ENCODE results near the gene HIBADH.
"Not testable (repeated sequence)": the region's sequence is repeated elsewhere in the genome, so short reads cannot be mapped to it uniquely, and the experiment has no call there.

The HIBADH gene

DNA sequence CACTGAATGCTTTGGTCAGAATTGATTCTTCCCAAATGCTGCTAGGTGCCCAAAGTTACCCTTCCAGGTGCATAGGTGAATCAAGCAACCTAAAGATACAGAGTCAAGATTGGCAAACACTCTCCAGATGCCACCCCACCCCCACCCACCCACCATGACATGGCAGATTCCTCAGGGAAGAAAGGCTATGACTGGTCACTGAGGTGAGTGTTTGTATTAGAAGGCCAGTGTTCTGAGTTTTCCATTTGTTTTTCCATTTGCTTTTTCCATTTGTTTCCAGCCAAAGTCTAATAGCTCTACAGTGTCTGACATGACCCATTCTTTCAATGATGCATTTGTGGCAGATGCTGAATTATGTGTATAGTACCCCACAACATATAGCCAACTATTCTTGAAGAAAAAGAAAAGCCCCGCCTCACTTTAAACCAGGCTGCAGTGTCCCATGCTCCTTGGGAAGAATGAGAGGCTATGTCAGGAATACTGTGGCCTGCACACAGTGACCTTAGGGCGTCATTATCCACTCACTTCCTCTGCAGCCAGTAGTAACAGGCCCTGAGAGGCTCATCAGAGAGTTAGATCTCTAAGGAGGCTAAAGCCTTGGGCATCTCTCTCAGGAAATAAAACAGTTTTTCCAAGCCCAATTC is 16.1 kb upstream of the HIBADH start:
- DNase-seq: no peak

DNA sequence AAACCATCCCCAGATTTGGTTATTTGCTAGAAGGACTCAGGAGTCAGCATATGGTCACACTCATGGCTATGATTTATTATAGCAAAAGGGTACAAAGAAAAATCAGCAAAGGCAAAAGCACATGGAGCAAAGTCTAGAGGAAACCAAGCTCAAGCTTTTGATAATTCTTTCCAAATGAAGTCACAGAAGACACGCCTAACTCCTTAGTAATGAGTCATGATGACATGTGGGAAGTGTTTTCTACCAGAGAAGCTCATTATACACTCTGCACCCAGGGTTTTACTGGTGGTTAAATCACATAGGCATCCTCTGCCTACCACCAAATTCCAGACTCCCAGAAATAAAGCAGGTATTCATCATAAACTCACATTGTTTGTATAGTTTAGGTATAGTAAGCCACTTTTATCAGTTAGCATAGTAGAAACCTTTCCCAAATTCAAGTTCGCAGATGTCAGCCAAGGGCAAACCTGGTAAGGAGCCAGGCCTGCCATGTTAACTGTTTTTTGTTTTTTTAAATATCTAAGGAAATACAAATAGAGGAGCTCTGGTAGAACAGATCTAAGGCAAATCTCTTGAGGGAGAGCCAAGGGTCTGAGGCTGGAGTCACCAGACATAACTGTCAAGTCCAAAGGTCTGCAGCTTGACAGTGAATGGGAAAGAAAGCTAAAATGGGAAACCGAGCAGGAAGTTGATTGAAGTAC is 15.4 kb upstream of the HIBADH start:
- DNase-seq: no peak

DNA sequence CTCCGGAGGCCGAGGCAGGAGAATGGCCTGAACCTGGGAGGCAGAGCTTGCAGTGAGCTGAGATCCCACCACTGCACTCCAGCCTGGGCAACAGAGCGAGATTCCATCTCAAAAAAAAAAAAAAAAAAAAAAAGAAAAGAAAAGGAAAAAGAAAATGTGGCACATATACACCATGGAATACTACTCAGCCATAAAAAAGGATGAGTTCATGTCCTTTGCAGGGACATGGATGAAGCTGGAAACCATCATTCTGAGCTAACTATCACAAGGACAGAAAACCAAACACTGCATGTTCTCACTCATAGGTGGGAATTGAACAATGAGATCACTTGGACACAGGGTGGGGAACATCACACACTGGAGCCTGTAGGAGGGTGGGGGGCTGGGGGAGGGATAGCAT is 11.4 kb upstream of the HIBADH start:
- not testable (repeated sequence) for DNase-seq

DNA sequence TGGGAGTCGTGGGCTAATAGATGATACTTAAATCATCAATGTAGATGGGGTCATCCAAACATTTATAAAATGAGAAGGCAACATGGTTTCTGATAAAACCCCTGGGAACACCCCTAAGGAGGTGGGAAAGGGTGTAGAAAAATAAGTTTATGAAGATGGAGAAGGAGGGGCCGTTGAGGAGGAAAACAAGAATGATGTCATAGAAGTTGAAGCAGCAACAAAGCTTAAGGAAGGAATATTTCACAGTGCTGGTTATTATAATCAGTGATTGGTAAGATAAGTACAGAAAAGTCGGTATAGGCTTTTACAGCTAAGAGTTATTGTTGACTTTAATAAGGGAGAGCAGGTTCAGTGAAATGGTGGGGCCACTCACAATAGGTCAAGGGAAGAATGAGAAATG is 9.0 kb upstream of the HIBADH start:
- no peak for DNase-seq

DNA sequence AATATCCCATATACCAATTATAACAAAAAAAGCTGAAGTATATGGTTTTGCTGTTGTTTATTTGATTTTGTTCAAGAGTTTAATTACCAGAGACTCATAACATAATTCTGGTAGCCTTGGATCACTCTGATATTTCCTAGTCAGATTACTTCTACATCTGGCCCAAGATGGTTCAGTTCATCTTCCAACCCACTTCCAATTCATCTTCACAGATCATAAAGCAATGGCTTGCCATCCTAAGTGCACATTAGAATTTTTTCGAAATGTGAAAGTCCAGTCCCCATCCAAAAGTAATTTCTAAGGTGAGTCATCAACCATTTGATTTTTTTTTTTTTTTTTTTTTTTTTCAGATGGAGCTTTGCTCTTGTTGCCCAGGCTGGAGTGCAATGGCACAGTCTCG is 8.0 kb upstream of the HIBADH start:
- DNase-seq: no peak

DNA sequence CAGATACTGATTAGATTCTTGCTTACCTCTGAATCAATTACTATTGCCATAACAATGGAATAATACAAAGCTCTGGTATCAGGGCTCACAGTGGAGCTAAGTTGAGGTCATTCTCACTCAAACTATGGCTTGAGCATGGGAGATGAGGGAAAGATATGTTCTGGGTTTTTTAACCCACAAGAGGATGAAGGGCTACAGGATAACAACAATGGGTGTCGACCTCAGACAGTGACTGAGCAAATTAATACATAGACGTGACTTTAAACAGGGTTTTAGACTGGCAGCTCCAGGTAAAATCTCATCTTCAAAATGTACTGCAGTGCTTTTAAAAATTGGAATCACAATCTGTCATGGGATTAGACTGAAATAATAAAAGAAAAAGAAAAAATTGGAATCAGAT is 7.5 kb upstream of the HIBADH start:
- DNase-seq: no peak

DNA sequence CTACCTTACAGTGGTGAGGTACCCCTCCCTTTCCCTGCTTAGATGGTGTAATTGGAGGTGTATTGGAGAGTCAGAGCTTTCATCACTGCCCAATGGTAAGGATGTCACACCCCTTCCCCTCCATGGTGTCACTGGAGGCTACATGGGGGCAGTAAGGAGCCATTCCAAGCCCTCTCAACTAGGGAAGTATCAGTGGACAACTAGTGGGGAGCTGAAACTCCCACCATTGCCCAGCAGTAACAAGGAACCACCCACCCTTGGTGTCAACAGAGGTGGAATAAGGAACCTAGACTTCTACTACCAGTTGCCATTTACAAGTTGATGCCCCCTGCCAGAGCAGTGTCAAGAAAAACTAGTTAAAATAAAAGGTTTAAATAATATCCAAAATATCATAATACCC is 2.8 kb upstream of the HIBADH start:
- DNase-seq: no peak

DNA sequence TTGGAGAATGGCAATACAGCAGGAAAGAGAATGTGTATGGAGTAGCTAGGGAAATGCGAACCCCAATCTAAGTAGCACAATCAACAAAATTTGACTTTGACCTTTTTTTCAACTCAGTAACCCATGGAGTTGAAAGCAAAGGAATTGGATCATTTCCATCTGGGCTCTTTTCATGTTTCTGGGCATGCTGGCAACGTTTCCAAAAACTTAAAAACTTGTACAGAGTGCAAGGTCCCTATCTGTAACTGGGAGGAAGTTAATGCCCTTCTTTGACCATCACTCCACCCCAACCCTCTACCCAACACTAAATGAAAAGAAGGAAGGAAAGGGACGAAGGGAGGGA is 1.3 kb upstream of the HIBADH start:
- DNase-seq: no peak

DNA sequence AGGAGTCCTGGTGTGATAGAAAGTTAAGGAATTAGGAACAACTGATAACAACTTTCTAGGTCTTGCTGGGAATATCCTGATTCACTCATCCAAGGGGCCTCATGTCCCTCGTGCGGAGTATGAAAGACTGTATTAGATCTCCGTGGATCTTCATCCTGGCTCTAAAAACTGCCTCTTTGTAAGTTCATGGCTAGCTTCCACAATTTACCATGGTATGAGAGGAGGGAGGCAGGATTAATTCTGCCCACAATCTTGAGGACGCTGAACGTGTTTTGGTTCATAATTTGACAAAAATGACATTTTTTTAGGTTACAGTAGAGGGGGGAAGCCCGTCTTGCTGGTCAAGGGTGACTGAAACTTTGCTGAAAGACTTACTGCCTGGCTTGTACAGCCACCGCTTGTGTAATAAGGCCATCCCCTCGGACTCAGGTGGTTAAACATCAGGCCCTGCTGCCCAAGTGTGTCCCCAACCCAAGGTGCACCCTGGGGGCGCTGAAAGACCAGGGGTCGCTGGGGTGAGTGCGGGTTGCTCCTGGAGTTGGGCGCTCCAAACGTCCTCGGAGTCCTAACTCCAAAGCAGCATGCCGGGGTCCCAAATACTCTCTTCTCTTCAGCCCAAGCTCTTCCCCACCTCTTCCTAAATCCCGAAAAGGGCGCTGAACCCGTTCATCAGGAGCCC is 733 bp downstream of the HIBADH start:
- DNase-seq: peak; percentile 9

DNA sequence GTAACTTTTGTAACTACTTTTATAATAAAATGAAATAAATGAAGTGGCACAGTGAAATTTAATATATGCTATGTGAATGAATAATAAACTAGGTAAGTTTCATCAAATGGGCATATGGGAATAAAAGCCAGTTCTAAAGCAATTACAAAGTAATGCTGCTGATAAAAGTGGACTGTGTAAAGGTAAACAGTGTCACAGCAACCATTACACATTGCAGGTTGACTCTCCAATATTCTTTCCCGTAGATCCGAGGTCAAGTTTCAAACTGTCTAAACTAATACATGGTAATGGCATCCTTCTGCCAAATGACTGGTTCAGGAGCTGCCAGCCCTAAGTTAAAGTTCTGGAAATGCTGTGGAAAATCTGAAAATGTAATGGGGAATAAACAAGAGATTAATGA is 6.0 kb downstream of the HIBADH start:
- no peak for DNase-seq

DNA sequence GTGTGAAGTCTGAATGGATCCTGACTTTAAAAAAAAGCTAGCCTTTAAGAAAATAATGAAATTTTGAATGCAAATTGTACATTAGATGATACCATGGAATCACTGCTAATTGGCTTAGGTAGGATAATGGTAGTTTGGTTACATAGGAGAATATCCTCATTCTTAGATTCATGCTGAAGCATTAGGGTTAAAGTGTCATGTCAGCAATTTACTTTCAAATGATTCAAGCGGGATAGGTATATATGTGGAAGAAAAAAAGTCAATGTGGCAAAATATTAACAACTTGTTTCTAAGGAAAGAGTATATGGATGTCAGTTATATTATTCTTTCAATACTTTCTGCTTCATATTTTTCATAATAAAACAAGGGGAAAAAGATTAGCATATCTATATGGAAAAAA is 7.5 kb downstream of the HIBADH start:
- DNase-seq: no peak

DNA sequence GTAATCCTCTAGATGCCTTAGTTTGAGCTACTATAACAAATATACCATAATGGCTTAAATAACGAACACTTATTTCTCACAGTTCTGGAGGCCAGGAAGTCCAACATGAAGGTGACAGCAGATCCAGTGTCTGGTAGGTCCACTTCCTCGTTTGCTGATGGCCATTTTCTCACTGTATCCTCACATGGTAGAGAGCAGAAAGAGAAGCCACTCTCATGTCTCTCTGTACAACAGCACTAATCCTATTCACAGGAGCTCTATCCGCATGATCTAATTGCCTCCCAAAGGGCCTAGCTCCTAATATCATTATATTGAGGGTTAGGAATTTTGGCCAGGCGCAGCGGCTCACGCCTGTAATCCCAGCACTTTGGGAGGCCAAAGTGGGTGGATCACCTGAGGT is 10.2 kb downstream of the HIBADH start:
- no peak for DNase-seq

DNA sequence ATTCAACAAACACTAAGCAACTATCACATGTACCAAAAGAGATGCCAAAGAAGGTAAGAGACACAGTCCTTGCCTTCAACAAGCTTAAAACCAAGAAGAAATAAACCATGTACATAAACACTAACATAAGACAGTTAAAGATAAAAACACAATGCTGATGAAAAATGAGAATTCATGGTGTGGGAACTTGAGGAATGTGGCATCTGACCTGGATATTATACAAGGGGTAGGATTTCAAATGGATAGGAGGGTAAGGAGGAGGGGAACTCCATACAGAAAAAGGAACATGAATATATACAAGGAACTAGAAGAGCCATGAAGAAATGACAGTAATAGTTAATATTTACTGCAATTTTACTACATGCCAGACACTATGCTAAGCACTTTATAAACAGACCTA is 11.0 kb downstream of the HIBADH start:
- no peak for DNase-seq

DNA sequence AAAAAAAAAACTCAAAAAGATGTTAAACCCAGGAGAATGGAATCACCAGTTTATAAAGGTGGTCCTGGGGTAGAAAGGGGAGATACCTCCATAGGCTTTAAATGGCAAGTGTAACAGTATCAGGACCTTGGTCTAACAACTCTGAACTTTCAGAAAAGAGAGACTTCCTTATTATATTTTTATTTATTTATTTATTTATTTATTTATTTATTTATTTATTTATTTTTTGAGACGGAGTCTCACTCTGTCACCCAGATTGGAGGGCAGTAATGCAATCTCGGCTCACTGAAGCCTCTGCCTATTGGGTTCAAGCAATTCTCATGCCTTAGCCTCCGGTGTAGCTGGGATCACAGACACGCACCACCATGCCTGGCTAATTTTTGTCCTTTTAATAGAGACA is 12.4 kb downstream of the HIBADH start:
- DNase-seq: no peak

DNA sequence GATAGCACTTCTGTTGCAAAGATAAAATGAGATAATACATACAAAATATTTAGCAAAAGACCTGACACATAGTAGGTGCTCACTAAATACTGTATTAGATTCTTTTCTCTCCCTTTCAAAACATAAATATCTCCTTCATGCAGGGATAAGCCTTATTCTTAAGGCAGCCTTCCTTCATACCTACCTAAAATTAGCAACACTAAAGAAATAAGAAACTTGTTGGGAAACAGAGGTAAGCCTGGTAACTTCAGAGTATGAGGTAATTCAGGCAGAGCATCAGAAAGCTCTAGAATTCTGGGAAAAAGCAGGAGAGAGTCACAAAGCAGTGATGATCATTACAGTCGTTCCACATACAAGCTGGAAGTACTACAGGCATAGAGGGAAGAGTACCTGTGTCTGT is 15.2 kb downstream of the HIBADH start:
- DNase-seq: no peak

DNA sequence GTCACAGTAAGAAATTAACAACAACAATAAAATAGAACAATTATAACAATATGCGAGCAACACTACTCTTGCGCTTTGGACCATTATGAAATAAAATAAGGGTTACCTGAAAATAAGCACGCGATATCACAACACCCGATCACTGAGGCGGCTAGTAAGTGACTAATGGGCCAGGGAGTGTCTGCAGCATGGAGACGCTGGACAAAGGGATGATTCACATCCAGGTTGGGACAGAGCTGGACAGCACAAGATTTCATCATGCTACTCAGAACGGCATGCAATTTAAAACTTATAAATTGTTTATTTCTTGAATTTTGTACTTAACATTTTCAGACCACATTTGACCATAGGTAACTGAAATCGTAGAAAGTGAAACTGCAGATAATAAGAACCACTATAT is 15.6 kb downstream of the HIBADH start:
- no peak for DNase-seq

DNA sequence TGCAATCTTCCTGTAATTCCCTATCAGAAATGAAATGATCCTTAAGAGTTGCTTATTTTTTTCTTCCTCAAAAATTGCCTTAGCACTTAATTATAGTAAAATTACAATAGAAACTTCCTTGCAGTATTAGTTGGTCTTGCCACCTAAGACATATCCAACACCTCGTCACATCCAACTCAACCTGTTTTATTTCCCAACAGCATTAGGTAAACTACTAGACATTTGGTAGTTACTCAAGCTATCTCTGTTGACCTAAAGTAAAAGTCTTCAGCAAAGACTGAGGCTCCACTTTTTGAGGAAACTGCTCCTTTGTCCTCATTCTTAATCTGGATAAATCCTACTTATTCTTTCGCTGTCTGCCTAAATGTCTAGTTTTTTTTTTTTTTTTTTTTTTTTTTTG is 20.4 kb downstream of the HIBADH start:
- DNase-seq: no peak

DNA sequence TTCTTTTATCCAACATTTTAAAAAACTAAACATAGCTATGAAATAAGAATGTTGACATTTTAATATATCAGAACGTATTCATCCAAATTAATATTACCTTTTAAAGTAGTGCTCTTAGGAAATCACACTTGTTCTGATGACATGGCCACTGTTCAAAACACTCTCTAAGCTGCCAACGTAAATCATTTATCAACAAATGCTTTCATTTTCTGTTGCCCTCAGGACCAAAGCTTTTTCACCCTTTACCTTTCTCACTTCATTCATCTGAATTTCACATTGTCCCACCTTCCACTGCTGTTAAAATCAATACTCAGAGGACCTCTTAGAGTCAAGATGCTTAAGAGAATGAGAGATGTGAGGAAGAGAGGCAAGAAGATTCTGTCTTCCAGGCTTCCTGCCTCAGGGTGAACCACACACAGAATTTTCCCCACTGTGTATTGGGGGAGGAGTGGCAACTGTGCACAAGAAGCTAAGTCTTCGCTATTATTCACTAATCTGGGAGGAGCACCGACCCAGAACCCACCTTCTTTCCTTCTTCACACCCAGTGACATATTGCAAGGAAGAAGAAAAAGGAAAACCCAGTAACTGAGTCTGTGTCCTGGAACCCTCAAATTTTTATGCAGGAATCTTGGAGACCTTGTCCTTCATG is 21.0 kb downstream of the HIBADH start:
- no peak for DNase-seq

DNA sequence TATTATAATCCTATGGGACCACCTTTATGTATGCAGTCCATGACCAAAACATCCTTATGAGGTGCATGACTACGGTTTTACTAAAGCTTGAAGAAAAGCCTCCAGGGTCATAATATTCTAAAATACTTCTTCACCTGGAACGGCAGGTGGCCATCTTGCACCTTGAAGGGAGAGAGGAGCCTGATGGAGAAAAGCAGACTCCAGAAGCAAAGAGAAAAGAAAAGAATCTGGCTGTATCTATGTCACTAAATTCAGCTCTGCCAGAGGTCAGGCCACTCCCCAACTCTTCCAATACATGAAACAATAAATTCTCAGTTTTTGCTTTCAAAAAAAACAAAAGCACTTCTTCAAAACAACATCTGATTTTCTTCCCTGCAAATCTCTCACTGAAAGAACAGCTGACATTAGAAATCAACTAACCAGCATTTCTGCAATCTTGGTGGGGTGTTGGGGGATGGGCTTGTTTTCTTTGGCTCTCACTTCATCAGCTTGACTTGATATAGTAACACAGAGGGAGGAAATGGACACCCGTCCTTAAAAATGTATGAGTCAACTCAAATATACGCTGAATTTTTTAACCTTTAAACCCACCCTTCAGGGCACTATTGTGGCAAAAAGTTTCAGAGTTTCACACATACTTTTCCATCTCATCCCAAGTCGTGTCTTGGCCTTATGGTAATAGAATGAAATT is 21.7 kb downstream of the HIBADH start:
- DNase-seq: no peak

DNA sequence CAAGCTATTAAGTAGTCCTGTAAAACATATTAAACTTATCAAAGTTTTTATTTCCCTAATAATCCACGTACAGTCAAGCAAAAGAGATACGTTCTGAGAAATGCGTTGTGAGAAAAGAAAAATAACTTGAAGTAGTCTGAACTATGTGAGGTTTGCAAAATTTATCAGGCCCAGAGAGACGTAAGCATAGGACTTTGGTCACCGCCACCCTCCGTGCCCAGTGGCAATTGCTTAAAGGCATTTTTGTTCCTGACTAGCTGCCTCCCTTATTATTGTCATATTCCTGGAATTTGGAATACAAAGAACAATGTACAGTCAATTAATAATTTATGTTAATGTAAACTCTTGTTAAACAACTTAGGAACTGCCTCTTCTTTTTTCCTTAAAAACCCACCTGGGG is 22.8 kb downstream of the HIBADH start:
- DNase-seq: no peak

DNA sequence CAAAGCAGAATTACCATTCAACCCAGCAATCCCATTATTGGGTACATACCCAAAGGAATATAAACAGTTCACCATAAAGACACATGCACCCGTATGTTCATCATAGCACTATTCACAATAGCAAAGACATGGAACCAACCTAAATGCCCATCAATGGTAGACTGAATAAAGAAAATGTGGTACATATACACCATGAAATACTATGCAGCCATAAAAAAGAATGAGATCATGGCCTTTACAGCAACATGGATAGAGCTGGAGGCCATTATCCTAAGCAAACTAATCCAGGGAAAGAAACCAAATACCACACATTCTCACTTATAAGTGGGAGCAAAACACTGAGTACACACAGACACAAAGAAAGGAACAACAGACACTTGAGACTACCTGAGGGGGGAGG is 23.6 kb downstream of the HIBADH start:
- not testable (repeated sequence) for DNase-seq

DNA sequence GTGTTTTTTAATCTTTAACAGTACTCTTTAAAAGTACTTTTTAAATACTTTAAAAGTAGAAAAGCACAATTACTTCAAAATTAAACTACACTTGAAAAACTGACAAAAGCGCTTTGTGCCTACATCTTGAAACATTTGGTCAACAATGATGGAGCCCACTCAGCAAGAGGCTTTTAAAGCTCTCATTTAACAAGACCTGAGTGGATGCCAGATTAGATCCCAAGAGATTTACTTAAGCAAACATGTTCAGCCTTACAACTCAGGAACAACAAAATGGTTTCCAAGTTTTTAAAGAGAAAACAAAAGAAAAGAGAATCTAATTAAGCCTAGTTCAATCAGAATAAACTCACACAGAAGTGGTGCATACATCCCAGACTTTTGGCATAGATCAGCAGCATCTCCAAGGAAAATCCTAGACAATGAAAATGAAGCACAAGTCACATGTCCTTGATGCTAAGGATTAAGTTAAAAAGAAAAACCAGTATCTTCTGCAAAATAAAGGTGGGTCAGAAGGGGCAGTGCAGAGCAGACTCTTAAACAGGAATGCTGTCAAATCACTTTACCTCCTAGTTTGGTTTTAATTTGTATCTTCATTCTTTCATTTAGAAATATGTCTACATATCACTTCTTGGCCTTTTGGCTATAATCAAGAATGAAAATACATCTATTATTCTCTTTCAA is 26.2 kb downstream of the HIBADH start:
- no peak for DNase-seq

DNA sequence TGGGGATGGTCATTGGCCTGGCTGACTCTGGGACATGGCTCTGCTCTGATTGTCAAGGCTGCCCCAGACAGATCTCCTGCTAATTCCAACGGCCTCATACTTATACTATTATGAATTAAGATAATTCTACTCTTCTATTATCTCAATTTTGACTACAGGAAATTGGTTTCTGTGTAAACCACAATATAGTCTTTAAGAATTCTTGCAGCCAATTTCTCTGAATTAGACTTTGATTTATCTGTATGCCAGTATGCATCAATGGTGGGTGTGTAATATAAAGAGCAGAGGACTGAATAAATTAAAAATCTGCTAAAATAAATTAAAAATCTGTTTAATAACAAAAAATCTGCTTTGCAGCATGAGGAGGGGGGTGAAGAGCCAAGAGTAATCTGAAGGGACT is 27.0 kb downstream of the HIBADH start:
- no peak for DNase-seq

Measured in NK-92 treated with Interleukin-12 subunit alpha and Interleukin-12 subunit beta, amount 100 ng/mL, for 24 hours (cell line).